NCI-H460 (cell line): ENCODE measurements around the gene HDAC5. TPM values are rescaled to one million over a fixed set of nuclear protein-coding genes. Genes with fewer than 3 reads are reported as not detected.
A peak's percentile ranks its signal among the peaks of the same experiment; 100 is the strongest.
"Not testable (repeated sequence)": the region's sequence is repeated elsewhere in the genome, so short reads cannot be mapped to it uniquely, and the experiment has no call there.

Experiments used
- DNase-seq: peaks from one replicate; pipeline ENCODE4 v3.0.0-alpha.2; 2016; ENCODE audit warnings: low read depth; ENCODE audit errors: extremely low read depth
- polyA plus RNA-seq: library from polyadenylated mRNA; depleted of rRNA; stranded (reverse); fragments of >200 nt; gene quantifications from 2 replicates; pipeline ENCODE4 v1.2.3, GENCODE V29; 2014; cell fraction: nucleus; rRNA removed
- total RNA-seq: library from RNA; depleted of rRNA; stranded (reverse); fragments of >200 nt; shearing (Covaris generic); gene quantifications from 2 replicates; pipeline ENCODE4 v1.2.3, GENCODE V29; 2014; rRNA removed

HDAC5 gene
- 6.3 and 8.9 TPM in 2 replicates for total RNA-seq
- 1.7 and 2.7 TPM in 2 replicates for polyA plus RNA-seq

DNA sequence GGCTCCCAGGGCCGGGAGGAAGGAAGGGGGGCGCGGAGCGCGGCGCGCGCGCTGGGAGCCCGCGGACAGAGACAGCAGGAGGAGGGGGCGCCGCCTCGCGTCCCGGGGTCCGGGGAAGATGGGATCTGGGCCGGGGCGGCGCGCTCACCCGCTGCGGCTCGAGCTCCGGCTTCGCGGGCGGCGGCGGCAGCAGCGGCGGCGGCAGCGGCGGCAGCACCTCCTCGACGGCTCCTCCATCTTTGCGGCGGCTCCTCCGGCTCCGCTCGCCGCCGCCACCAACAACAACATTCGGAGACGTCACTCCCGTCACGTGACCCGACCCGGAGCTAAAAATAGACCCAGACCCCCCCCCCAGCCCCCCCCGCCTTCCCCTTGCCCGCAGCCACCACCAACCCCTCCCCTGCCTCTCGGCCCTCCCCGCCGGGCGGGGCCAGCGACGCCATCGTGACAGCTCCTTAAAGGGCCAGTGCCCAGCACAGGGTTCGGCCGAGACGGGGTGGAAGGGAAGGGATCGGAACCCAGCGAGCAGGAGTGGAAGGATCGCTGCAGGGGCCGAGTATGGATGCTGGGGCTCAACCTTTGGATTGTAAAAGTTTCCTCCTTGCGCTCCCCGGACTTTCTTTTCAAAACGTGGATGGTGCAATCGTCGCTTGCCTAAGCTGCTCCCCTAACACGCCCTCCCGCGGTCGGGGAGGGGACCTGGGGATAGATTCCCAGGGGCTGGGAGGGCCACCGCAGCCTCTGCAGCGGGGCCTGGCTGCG, at the start of gene HDAC5:
TSS of gene HDAC5 (minus strand) at position 286 of the 762 bp plus-strand sequence. CDS start 6,126 bp downstream, outside the sequence.
- DNase-seq: peak; percentile 92

DNA sequence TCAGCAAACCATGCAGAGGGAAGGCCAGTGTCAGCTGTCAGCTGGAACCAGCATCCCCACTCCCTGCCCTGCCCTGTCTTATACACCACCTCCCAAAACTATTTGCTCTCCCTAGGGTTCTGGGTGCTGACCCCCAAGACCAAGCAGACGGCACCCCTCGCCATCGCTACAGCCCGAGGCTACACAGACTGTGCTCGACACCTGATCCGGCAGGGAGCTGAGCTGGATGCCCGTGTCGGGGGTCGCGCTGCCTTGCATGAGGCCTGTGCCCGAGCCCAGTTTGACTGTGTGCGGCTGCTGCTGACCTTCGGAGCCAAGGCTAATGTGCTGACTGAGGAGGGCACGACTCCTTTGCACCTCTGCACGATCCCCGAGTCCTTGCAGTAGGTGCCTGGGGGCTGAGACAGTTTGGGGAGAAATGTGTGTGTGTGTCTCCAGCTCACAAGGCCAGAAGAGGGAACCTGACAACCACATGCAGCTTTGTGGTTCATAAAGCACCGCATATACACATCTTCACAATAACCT, 48.6 kb upstream of the HDAC5 start:
- DNase-seq: no peak

DNA sequence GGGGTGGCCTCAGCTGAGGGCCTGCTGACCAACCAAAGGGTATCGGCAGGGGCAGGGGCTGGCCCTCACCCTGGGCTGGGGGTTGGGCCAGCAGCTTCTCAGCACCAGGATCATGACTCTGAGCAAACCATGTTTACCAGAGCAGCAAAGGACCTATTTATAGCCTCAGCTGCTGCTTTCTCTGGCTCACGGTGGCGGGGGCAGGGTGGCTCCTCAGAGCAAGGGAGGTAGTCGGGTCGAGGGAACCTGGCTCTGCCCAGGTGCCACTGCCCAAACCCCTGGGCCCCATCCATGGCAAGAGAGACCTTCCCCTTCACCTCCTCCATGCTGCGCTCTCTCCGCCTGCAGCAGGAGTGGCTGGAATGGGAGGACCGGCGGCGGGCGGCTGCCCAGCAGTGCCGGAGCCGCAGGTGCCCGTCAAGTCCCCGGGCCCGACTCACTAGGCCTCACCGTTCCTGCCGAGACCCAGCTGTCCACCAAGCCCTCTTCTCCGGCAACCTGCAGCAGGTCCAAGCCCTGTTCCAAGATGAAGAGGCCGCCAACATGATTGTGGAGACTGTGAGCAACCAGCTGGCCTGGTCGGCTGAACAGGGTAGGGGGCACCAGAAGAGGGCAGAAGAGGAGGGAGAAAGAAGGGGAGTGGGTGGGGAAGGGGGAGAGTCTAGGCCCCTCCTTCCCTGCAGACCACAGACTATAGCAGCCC, 47.2 kb upstream of the HDAC5 start, which contains the start of gene ASB16:
TSS of gene ASB16 (plus strand) at position 206 of the 703 bp plus-strand sequence. CDS start at position 292, 86 bp downstream.
- no peak for DNase-seq

DNA sequence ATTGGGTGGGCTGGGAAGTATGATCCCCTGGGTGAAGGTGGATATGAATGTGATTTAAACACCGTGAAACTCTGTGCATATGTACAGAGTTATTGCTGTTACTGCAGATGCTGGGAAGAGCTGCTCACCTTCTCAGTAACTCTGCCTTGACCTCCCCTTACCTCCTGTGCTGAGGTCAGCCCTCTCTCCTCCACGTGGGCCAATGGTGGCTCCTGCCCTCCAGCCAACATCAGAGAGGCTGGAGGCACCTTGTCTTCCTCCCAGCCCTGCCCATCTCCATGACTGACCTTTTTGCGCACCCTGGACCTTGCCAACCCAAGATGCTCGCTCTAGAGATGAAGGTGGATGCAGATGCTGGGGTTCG, 46.7 kb upstream of the HDAC5 start:
- no peak for DNase-seq

DNA sequence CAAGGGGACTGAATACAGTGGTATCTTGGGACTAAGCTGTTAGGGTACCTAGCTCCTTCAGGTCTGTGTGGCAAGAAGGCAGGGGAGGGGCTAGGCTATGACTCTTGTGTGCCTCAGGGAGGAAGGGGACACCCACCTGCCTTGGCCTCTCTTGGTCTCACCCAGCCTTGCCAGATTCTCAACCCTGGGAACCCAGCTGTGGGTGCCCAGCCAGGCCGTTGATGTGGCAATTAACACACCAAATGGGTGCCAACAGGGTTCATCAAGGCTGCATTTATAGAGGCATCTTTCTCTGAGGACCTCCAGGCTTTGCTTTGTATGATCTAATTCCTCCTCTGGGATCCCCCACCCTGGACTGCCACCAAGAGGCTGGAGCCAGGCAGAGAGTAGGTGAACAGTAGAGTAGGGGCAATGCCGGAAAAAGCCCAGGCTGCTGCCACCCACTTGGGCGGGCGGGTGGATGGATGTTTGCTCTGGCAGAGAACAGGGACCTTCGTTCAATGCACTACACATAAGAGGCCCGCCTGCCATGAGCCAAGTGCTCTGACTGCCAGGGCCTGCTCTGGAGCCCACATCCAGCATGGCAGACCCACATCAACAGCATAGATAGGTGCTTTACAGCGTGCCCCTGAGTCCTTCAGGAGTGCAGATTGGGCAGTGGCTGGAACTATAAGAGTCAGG, 43.9 kb upstream of the HDAC5 start:
- DNase-seq: no peak

DNA sequence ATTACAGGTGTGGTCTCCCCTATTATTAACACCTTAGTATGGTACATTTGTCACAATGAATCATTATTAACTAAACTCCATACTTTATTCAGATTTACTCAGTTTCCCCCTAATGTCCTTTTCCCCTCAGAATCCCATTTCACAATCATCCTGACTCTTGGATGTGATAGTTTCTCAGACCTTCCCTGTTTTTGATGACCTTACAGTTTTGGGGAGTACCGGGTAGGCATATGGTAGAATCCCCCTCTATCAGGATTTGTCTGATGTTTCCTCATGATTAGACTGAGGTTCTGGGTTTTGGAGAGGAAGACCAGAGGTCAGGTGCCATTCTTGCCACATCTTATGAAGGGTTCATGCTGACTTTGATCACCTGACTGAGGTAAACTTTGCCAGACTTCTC, 41.0 kb upstream of the HDAC5 start:
- DNase-seq: no peak

DNA sequence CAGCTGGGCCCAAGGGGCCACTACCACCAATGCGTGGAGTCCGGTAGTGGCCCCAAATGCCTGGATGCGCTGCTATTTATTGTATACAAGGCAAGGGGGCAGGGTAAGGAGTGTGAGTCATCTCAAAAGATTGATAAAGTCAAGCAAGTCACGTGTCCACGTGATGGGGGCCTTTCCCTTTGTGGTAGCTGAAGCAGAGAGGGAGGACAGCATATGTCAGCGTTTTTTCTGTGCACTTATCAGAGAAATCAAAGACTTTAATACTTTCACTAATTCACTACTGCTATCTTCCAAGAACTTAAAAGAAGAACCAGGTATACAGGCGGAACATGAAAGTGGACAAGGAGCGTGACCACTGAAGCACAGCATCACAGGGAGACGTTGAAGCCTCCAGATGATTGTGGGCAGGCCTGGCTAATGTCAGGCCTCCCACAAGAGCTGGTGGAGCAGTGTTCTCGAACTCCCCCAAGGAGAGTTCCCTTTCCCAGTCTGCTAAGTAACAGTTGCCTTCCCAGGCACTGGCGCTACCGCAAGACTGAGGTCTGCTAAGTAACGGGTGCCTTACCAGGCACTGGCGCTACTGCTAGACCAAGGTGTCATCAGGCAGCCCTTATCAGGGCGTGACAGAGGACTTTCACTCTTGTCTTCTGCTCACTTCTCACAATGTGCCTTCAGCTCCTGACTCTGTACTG, 36.2 kb upstream of the HDAC5 start:
- no peak for DNase-seq

DNA sequence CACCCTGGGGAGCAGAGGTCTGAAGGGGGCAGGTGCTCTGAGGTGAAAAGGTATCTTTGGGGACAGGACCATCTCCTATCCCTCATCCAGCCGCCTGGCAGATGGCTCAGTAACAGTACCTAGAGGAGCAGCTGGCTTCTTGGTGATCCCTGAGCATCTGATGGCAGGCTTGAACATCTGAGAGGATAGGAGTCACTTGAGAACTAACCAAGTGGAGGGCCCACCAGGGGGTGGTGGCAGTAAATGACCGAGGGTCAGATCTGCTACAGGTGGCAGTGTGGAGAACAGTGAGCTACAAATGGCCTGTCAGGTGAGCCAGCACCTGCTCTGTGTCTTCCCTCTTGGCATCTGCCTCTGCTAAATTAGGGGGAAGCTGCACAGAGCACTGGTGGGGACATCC, 32.0 kb upstream of the HDAC5 start:
- no peak for DNase-seq

DNA sequence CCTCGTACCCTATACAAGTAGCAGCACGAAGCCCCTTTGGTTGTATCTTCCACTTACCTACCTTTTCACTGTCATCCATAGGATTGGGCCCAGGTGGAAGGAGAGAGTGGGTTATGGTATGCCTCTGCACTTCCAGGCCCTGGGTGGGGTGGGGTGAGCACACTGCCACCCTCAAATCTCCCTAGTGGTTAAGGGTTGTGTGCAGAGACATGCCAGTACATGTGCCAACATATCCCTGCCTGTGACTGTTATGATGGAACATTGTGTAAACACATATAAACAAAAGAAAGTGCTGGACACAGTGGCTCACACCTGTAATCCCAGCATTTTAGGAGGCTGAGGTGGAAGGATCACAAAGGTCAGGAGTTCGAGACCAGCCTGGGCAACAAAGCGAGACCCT, 29.4 kb upstream of the HDAC5 start:
- no peak for DNase-seq

DNA sequence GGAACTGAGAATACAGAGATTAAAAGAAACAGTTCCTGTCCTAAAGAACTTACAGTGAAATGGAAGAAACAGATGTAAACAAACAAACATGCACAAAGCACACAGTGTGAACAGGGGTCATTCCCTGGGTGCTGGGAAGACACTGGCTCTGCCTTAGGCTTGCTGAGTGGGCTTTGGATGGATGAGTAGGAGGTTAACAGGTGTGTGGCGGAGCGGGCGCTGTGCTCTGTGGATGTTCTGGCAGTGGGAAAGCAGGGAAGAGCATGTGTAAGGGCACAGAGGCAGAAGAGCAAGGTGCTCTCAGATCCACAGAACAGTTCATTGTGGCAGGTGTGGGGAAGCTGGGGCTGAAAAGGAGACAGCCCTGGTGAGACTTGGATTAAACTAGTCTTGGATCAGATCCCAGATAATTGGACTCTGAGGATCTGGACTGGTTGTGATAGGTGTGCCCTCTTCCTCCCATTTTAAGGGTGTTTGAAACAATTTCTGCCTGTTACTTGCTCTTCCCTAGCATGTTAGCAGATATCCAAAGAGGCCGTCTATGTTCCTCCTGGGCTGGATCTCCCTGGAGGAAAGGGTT, 26.4 kb upstream of the HDAC5 start:
- no peak for DNase-seq

DNA sequence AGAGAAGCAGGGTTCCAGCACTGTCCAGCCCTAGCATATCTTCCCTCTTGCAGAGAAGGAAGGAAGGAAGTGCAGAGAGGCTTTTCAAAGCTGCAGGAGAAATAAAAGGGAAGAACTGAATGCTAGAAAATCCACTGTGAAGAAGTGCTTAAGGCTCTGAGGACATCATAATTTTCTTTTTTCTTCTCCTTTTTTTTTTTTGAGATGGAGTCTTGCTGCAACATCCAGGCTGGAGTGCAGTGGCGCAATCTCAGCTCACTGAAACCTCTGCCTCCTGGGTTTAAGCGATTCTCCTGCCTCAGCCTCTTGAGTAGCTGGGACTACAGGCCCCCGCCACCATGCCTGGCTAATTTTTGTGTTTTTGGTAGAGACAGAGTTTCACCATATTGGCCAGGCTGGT, 25.6 kb upstream of the HDAC5 start:
- DNase-seq: not testable (repeated sequence)

DNA sequence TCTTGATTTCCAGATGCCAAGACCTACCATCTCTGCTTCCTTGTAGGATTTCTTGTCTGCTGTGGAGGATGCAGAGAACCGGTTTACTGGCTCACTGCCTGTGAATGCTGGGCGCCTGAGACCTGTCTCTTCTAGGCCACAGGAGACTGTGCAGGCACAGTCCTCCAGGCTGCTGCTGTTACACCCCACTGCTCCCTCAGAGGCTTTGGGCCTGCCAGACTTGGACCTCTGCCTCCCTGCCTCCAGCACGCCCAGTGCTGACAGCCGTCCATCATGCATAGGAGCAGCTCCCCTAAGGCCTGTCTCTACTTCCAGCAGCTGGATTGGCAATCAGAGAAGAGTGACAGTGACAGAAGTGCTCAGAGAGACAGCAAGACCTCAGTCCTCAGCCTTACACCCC, 24.4 kb upstream of the HDAC5 start:
- DNase-seq: no peak

DNA sequence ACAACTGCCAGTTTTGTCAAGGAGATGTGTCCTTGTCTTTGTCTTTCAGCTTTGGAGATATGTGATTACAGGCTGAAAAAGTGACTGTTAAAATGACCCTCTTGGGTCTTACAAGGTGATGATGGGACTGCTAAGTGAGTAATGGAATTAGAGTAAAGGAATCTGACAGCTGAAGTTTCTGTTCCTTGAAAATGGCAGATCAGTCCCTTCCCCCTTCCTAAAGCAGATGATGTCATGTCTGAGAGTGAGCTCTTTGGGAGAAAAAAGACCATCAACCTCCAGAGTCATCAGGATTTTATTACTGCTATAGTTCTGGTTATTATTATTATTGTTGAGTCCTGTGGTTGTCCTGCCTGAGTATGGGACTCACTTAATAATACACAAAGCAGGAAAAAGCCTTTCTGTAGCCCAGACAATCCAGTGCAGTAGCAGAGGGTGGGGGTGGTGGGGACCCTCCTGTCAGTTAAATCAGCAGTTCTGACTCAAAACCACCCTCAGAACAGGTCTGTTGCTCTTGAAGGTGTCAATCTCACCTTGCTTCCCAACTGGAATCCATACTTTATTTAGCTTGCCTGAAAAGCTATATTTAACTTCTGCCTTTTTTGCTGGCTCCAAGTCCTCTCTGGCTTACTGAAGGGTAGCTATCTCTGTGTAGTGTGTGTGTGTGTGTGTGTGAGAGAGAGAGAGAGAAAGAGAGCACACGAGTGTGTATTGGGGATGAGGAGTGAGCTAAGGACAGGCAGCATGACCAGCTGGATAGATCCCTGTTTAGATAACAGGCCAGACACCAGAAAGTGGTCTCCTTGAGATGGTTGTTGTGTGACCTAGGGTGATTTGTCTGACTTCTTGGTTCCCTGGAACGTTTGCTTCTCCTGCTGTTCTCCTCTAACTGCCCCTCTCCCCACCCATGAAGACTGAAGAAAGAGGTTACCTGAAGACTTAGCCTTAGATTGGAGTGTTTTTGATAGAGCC, 23.2 kb upstream of the HDAC5 start:
- no peak for DNase-seq

DNA sequence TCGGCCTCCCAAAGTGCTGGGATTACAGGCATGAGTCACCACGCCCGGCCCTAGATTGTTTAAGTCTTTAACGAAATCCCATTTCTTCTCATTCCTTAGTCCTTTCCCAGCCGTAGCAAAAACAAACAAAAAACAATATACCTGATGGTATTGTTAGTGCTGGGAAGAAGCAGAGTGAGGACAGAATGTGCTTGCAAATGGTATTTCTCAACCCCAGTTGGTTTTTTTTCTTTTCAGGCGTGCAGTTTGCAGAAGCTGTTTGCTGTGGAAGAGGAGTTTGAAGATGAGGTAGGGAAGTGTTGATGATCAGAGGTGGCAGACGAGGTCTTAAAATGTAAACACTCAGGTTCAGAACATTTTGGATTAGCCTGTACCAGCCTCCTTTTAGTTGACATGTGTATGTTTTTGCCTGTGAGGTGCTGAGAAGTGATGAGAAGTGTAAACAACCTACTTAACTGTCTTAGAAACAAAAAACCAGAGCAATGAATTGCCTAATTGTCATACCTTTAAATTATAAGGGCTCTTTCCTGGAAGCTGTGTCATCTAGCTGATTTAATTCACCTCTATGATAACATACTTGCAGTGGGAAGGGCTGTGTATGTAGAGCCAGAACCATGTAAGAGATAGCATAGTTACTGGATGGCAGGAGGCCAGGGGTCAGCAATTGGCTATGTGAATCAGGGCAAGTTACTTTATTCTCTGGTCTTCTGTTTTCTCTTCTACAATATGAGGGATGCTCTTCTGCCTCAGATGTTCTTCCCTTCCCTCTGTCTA, 21.7 kb upstream of the HDAC5 start:
- DNase-seq: no peak

DNA sequence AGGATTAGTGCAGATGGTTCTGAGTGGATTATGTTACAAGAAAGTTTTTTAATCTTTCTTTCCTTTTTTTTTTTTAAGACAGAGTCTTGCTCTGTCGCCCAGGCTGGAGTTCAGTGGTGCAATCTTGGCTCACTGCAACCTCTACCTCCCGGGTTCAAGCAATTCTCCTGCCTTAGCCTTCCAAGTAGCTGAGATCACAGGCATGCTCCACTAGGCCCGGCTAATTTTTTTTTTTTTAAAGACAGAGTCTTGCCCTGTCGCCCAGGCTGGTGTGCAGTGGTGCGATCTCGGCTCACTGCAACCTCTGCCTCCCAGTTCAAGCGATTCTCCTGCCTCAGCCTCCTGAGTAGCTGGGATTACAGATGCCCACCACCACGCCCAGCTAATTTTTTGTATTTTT, 20.5 kb upstream of the HDAC5 start:
- DNase-seq: not testable (repeated sequence)

DNA sequence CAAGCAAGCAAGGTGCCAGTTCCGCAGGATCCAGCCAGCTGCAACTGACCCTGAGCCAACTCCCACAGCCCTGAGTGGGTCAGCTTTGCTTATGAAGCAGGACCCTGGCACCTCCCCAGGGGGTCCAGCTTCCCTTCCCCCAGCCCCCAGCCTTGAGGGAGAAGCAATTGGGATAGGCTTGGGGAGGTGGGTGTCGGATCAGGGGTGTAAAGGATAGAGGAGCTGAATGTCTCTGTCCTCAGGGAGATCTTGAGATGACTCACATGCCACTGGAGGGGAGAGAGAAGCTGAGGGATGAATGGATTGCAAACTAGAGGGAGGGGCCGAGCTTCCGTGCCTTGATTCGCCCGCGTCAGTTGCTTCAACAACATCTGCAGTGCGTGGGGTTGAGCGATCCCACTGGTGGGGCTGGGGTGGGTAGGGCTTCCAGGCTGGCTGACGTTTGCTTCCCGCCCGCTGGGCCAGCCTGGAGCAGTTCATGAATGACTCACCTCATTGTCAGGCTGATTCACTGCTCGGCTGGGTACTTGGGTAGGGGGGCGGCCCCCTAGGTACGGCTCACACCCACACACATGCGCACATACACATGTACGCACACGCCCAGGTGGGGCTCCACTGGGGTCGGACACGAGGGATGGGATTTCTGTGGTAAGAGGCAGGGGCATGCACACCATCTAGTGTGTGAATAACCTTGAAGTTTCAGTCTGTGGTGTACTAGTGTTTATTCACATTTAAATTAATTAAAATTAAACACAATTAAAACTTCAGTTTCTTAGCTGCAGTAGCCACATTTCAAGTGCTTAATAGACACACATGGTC, 14.7 kb upstream of the HDAC5 start:
- peak; percentile 89 for DNase-seq
